H4 (cell line): ENCODE results near the gene PCSK6. TPM values are rescaled to one million over a fixed set of nuclear protein-coding genes. Genes with fewer than 3 reads are reported as not detected.

Source experiments
- DNase-seq: peaks from one replicate; pipeline ENCODE4 v3.0.0-alpha.2; 2015; ENCODE audit warnings: low spot score
- total RNA-seq: library from RNA; depleted of rRNA; stranded (reverse); fragments of >200 nt; shearing (Covaris generic); gene quantifications from 2 replicates; pipeline ENCODE4 v1.2.3, GENCODE V29; 2014; rRNA removed

The PCSK6 gene
- not detected in 2 replicates for total RNA-seq

GRCh38 chr15:101489599-101490407, at the start of gene PCSK6:
Gene PCSK6, minus strand, starts transcription at chr15:101489707. Its CDS starts 37 bp downstream, at chr15:101489670.
- no peak for DNase-seq

- DNase-seq: no peak
These were observed 49.5 kb upstream of the PCSK6 start for GRCh38 chr15:101538996-101539395.

GRCh38 chr15:101538177-101538576, 48.7 kb upstream of the PCSK6 start:
- no peak for DNase-seq

- no peak for DNase-seq
These were observed 48.1 kb upstream of the PCSK6 start for GRCh38 chr15:101537483-101538080.

GRCh38 chr15:101536875-101537405, 47.4 kb upstream of the PCSK6 start:
- no peak for DNase-seq

GRCh38 chr15:101536166-101536874, 46.8 kb upstream of the PCSK6 start:
- DNase-seq: no peak

GRCh38 chr15:101535170-101535902, 45.8 kb upstream of the PCSK6 start:
- no peak for DNase-seq

GRCh38 chr15:101534376-101534970, 45.0 kb upstream of the PCSK6 start:
- DNase-seq: no peak

- no peak for DNase-seq
These were observed 44.0 kb upstream of the PCSK6 start for GRCh38 chr15:101533371-101534140.

GRCh38 chr15:101532865-101533264, 43.4 kb upstream of the PCSK6 start:
- no peak for DNase-seq

- DNase-seq: no peak
These were observed 41.7 kb upstream of the PCSK6 start for GRCh38 chr15:101531170-101531569.

GRCh38 chr15:101530224-101530958, 40.9 kb upstream of the PCSK6 start:
- no peak for DNase-seq

GRCh38 chr15:101528917-101529299, 39.4 kb upstream of the PCSK6 start:
- DNase-seq: no peak

- no peak for DNase-seq
These were observed 38.8 kb upstream of the PCSK6 start for GRCh38 chr15:101528108-101528916.

GRCh38 chr15:101526890-101527289, 37.4 kb upstream of the PCSK6 start:
- DNase-seq: no peak

GRCh38 chr15:101526442-101526841, 36.9 kb upstream of the PCSK6 start:
- DNase-seq: no peak

- DNase-seq: no peak
These were observed 36.5 kb upstream of the PCSK6 start for GRCh38 chr15:101526021-101526420.

- DNase-seq: no peak
These were observed 35.7 kb upstream of the PCSK6 start for GRCh38 chr15:101525087-101525669.

GRCh38 chr15:101523560-101523940, 34.0 kb upstream of the PCSK6 start:
- DNase-seq: no peak
